GM18519 (cell line): ENCODE measurements around the gene PHF19.
A peak's percentile ranks its signal among the peaks of the same experiment; 100 is the strongest.

ENCODE experiments used
- ATAC-seq: cut with Tn5 transposase; IDR thresholded peaks from one replicate; pipeline ENCODE4 v1.9.1; 2021; ENCODE audit warnings: mild to moderate bottlenecking, moderate library complexity; ENCODE audit not compliant: unreplicated experiment, low FRiP score

Gene PHF19

GRCh38 chr9:120875954-120876841, 790 bp downstream of the PHF19 start:
- peak; percentile 45 for ATAC-seq

DNA sequence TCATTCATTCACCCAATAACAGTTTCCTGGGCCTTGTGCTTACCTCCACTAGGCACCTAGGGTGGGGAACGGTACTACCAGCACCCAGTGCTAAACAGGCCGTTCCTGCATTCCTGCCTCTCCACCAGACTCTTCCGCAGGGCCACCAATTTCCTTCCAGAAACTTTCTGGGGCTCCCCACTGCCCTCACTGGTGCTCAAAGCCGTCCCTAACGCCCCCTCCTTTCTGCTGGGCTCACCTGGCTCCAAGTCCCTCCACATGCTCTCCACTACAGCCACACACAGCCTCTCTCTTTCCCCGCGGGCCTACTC, 1.4 kb downstream of the PHF19 start:
- ATAC-seq = peak; percentile 6

- no peak for ATAC-seq
These were observed 1.8 kb downstream of the PHF19 start for GRCh38 chr9:120875195-120875565.

DNA sequence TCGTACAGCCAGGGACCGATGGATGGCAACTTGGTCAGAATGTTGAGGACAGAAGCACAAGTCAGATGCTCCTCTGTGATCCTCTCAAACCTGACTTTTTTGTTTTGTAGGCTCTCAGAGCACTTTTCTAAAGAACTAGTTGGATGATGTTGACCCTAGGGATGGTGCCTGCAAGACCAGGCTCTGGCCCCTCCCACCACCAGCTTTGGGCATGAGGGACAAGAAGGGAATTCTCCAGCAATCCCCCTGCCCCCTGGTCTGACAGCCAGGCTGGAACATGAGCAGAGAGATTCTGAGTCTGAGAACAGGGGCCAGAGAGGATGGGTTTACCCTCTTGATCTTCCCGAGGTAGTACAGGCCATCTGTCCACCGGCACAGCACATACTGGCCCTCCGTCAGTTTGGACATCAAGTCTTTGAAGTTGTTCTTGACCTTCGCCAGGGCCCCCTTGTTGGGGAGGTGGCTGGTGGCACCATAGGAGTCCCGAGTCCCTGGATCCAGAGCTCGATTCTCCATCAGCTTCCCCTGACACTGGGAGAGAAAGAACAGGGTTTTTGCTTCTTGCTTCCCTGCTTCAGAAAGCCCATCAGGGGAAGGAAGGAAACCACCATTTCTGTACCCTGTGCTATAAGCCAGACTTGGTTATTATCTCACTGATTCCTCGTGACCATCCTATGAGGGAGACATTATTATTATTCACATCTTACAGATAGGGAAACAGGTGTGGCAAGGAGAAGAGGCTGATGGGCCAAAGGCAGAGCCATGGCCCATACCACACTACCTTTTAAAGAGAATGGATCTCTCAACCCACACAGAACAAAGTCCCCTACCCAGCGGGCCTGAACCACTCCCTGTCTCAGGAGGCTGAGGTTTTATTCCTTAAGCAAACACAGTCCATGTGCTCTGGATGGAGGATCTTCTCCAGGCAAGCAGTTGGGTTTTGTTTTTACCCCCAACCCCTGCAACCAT, 2.5 kb downstream of the PHF19 start:
- ATAC-seq = no peak

DNA sequence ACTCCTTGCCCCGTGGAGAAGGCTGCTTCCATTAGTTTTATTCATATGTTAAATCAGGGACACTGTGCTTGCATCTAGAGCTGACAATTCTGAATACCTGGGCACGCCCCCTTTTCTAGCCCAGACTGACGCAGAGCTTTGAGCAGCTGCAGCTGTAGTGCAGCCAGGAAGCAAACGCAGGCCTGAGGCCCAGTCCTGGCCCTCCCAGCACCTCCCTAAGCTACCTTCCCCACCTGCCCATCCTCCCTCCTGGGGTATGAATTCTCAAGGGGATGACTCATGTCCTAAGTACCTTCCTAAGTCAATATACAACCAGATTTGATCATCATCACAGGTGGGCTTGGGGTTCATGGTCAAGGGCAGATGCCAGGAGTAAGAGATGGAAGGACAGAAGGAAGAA, 3.5 kb downstream of the PHF19 start:
- ATAC-seq = no peak

DNA sequence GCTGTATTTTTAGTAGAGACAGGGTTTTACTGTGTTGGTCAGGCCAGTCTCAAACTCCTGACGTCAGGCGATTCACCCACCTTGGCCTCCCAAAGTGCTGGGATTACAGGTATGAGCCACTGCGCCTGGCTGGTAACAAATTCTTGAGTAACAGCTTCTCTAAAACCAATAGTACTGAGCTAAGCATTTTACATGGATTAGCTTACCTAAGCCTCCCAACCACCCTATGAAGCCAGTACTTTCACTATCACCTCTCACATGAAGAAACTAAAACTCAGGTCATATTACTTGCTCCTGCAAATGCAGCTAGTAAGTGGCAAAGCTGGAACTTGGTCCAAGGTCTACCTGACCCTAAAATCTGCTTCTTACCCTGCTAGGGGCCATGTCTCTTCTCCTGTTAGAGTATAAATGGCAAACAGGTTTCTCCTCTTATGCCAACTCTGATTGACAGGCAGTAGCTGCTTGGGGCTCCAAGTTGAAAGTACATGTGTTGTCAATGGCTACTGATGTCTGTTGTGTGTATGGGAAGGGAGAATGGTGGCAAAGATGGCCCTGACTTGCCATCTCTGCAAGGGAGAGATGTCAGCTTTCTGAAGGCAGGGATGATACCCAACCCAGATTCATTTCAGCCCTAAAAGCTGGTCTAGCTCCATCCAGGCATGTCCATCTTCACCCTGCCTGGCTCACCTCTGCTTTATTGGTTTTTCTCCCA, 4.0 kb downstream of the PHF19 start:
- ATAC-seq = no peak

DNA sequence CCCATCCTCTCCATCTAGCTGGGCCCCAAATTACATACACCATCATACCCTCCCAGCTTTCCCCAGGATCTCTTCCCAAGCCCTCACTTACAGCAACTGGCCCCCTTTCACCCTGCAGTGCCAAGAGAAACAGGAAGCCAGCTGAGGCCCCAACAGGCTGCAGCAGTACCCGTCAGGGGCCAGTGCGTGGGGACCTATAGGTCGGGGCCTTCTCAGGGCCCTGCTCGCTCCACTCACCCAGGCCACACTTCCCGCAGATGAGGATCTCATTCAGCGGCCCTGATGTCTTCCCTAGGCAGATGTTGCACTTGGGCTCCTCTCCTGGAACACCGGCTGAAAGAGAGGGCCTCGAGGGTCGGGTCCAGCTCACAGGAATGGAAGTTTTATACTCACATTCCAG, 6.8 kb downstream of the PHF19 start:
- no peak for ATAC-seq

DNA sequence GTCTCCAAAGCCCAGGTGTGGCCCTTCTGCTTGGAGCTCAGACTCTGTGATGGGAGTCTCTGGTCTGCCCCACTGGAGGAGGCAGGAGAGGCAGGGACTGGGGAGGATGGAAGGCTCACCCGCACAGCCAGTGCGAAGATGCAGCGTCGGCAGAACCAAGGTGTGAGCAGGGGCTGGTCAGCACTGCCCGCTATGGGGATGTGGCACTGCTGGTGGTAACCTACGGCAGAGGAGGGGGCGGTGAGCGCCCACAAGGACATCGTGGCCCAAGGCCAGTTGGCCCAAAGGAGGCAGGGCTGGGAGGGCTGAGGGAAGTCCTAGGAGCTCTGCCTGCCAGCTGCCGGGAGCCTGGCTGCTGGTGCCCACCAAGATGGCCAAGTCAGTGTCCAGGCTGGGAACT, 7.3 kb downstream of the PHF19 start:
- no peak for ATAC-seq

DNA sequence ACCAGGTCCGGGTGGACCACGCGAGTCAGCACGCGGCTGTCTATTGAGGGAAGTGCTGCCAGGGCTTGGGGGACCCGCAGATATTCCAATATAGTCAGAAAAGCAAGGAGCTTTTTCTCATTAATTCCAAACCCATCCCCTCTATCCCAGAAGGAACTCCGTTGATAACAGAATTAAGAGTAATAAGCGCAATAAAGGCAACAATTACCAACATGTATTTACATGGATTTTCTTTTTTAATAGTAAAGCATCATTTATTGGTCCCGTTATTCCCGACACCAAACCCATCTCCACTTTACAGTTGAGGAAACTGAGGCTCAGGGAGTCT, 7.7 kb downstream of the PHF19 start:
- ATAC-seq = no peak

GRCh38 chr9:120868676-120869359, 8.2 kb downstream of the PHF19 start:
- ATAC-seq = peak; percentile 73

- no peak for ATAC-seq
These were observed 8.7 kb downstream of the PHF19 start for GRCh38 chr9:120868339-120868675.

- no peak for ATAC-seq
These were observed 9.2 kb downstream of the PHF19 start for GRCh38 chr9:120867676-120868338.

DNA sequence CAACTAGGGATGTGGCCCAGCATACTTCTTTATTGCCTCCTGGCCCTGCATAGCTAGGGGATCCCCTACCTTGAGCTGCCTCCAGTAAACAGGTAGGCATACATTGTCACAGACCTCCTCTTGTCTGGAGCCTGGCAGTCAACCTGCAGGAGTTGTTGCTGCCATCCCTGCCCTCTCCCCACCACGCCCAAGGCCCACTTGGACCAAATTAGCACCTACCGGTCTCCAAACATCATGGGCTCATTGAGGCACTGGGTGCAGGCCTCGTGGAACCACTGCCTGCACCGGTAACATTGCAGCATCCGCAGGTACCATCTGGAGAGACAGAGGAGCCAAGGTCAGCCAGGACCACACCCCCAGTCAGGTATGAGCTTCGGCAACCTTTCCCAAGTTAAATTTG, 10.3 kb downstream of the PHF19 start:
- ATAC-seq = no peak

DNA sequence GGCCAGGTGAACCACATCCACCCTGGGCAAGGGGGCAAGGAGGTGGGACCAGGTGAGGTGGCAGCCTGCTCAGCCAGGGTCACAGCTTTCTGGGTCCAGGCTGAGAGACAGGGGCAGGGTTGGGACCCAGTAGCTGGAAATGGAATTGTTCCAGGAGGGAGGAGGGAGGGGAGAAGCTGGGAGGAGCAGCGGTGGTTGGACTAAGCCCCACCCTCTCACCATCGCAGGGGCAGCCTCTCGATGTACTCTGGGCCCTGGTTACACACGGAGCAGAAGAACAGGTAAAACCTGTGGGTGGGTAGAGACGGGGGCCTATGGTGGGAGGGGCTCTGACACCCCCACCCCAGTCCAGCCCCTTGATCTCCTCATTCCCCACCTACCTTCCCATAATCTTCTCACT, 11.2 kb downstream of the PHF19 start:
- no peak for ATAC-seq

GRCh38 chr9:120865176-120865575, 11.8 kb downstream of the PHF19 start:
- no peak for ATAC-seq

DNA sequence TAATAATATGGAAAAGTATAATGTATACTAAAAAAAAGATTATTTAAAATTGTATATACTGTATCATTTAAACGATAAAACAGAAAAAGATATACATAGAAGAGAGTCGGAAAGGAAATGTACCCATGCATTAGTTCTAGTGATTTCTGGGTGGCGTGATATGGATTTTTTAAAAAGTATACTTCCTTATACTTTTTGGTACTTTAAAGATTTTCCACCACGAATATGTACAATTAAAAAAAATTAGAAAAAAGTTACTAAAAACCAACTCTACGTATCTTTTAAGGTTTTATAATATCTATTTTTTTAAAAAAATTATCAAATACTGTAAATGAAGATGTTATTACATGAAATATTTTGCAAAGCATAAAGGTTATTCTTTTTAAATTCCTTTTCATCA, 12.3 kb downstream of the PHF19 start:
- no peak for ATAC-seq

GRCh38 chr9:120863833-120864232, 13.2 kb downstream of the PHF19 start:
- no peak for ATAC-seq

DNA sequence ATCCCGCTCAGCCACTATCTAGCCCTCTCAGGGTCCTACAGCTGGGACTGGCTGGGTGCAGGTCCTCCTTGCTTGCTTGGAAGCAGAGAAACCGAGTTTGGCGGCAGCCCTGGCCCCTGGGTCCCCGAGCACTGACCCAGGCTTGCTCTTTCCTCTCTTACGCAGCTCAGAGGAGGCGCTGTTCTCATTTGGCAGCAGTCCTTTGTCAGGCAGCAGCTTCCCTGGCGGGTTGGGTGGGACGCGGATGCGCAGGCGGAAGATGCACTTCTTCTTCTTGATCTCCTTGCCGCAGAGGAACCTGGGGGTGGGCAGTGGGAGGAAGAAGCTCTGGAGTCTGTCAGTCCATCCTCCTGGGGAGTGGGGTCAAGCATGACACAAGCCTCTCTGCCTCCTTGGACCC, 14.5 kb downstream of the PHF19 start:
- no peak for ATAC-seq

- no peak for ATAC-seq
These were observed 15.1 kb downstream of the PHF19 start for GRCh38 chr9:120861935-120862334.

DNA sequence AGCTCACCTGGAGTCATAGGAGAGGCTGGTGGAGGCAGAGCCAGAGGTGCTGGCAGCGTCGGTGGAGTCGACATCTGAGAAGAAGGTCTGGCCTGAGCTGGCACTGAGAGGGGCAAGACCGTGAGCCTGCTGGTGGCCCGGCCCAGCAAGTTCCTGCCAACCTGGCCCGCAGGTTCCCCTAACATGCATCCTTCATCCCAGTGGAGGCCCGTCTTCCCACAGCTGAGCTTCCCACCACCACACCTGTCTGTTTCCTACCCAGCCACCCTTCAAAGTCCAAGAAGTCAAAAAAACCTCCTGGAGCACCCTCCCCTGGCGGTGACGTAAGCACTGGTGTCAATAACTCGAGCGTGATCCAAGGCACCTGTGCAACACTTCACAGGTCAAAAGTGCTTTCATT, 16.9 kb downstream of the PHF19 start:
- no peak for ATAC-seq
